HG02970 (cell line): ENCODE data around the gene TRAPPC12.

ENCODE experiments used
- ATAC-seq: cut with Tn5 transposase; IDR thresholded peaks from one replicate; pipeline ENCODE4 v1.9.1; 2021; ENCODE audit warnings: mild to moderate bottlenecking, moderate library complexity, moderate number of reproducible peaks; ENCODE audit not compliant: unreplicated experiment, low FRiP score

The TRAPPC12 gene

GRCh38 chr2:3405876-3406275, 26.4 kb downstream of the TRAPPC12 start:
- no peak for ATAC-seq

- no peak for ATAC-seq
These were observed 27.0 kb downstream of the TRAPPC12 start for GRCh38 chr2:3406501-3406900.

GRCh38 chr2:3408781-3409180, 29.3 kb downstream of the TRAPPC12 start:
- no peak for ATAC-seq

- ATAC-seq = no peak
These were observed 30.2 kb downstream of the TRAPPC12 start for GRCh38 chr2:3409627-3410170.

GRCh38 chr2:3411103-3411502, 31.6 kb downstream of the TRAPPC12 start:
- no peak for ATAC-seq

GRCh38 chr2:3413697-3414096, 34.2 kb downstream of the TRAPPC12 start:
- no peak for ATAC-seq

- ATAC-seq = no peak
These were observed 34.8 kb downstream of the TRAPPC12 start for GRCh38 chr2:3414133-3414860.

GRCh38 chr2:3418766-3419404, 39.4 kb downstream of the TRAPPC12 start:
- no peak for ATAC-seq

GRCh38 chr2:3420076-3420768, 40.7 kb downstream of the TRAPPC12 start:
- ATAC-seq = no peak

GRCh38 chr2:3420769-3421397, 41.4 kb downstream of the TRAPPC12 start:
- no peak for ATAC-seq

GRCh38 chr2:3421580-3421979, 42.1 kb downstream of the TRAPPC12 start:
- ATAC-seq = no peak

- no peak for ATAC-seq
These were observed 42.8 kb downstream of the TRAPPC12 start for GRCh38 chr2:3422161-3422779.

GRCh38 chr2:3423492-3424170, 44.1 kb downstream of the TRAPPC12 start:
- ATAC-seq = no peak

GRCh38 chr2:3424171-3424795, 44.8 kb downstream of the TRAPPC12 start:
- no peak for ATAC-seq

GRCh38 chr2:3426615-3427014, 47.1 kb downstream of the TRAPPC12 start:
- no peak for ATAC-seq

GRCh38 chr2:3427272-3427671, 47.8 kb downstream of the TRAPPC12 start:
- no peak for ATAC-seq

GRCh38 chr2:3428577-3428976, 49.1 kb downstream of the TRAPPC12 start:
- no peak for ATAC-seq

- no peak for ATAC-seq
These were observed 49.6 kb downstream of the TRAPPC12 start for GRCh38 chr2:3429066-3429610.

- no peak for ATAC-seq
These were observed 50.7 kb downstream of the TRAPPC12 start for GRCh38 chr2:3430172-3430571.
